Kidney (tissue), 14 donors: ENCODE data around the gene KCNK15. TPM values are rescaled to one million over a fixed set of nuclear protein-coding genes. Genes with fewer than 3 reads are reported as not detected.
A peak's percentile ranks its signal among the peaks of the same experiment; 100 is the strongest.

Experiments used
- DNase-seq, 5 donors: peaks; one replicate each; pipeline ENCODE4 v3.0.0-alpha.2; 2013 to 2020
- FAIRE-seq: peaks from 2 replicates; lab custom pipeline; 2012; peaks lifted over from hg19 to GRCh38; lab: Jason Lieb, UNC
- H3K27ac ChIP-seq, 2 donors: one replicate each; pipeline ENCODE4 v1.7.0; 2013; ENCODE audit warnings: low read depth in 2 of 2, low read length in 2 of 2, inconsistent platforms in 1 of 2
- H3K27me3 ChIP-seq: one replicate; pipeline ENCODE4 v1.7.1; 2013; ENCODE audit warnings: low read length, inconsistent platforms; ENCODE audit not compliant: control insufficient read depth, insufficient read depth
- H3K36me3 ChIP-seq, 3 donors: one replicate each; pipeline versions ENCODE4 v1.7.0 to v1.7.1; 2013; ENCODE audit warnings: low read length in 3 of 3, control low read depth in 1 of 3, inconsistent platforms in 1 of 3; ENCODE audit not compliant: insufficient read depth in 3 of 3, control insufficient read depth in 2 of 3
- H3K4me1 ChIP-seq, 3 donors: one replicate each; pipeline versions ENCODE4 v1.7.0 to v1.7.1; 2013; ENCODE audit warnings: low read length in 3 of 3, inconsistent platforms in 1 of 3, low read depth in 1 of 3; ENCODE audit not compliant: control insufficient read depth in 2 of 3, insufficient read depth in 2 of 3
- H3K4me3 ChIP-seq, 3 donors: one replicate each; pipeline versions ENCODE4 v1.7.0 to v1.8.1; 2013; ENCODE audit warnings: low read length in 3 of 3, control low read depth in 1 of 3, inconsistent platforms in 1 of 3
- H3K9ac ChIP-seq, 3 donors: one replicate each; pipeline versions ENCODE4 v1.7.0 to v1.7.1; 2013; ENCODE audit warnings: low read length in 3 of 3, control low read depth in 1 of 3, inconsistent platforms in 1 of 3
- H3K9me3 ChIP-seq, 3 donors: one replicate each; pipeline versions ENCODE4 v1.7.0 to v1.7.1; 2013; ENCODE audit warnings: low read length in 3 of 3, control low read depth in 1 of 3, inconsistent platforms in 1 of 3; ENCODE audit not compliant: control insufficient read depth in 2 of 3, insufficient read depth in 1 of 3
- intact Hi-C: fragments of 100-400 bp; cut with DNase I; formaldehyde crosslinking; loops from one replicate; pipeline ENCODE4 v1.11.1; 2022
- polyA plus RNA-seq: library from polyadenylated mRNA; stranded (reverse); fragments of 350-450 nt; fragmentation: Illumina TruSeq; extraction: RNeasy Lipid Tissue Mini Kit (QIAGEN cat#74804); gene quantifications from one replicate; pipeline ENCODE4 v1.2.3, GENCODE V29; 2014; ENCODE audit warnings: low read depth, low replicate concordance; ENCODE audit not compliant: insufficient read depth
- total RNA-seq: library from RNA; stranded (reverse); fragmentation: NEBNext Ultra II Directional; extraction: Animal tissue kit (Norgen Biotek cat#: 25700); gene quantifications from one replicate; pipeline ENCODE4 v1.2.1, GENCODE V29; 2021
- TF ChIP-seq, protein P1 (sequence below): IDR thresholded peaks from 3 replicates; pipeline ENCODE4 v1.5.1; 2012; ENCODE audit warnings: mild to moderate bottlenecking, moderate library complexity, borderline replicate concordance; ENCODE audit not compliant: insufficient read depth; ENCODE audit errors: extremely low read depth
- donor health status: control.
- donor health status: control.
- donor health status: control.
- donor health status: control.
- donor health status: control.
- donor health status: DM: yes; HTN: yes; CAD: no.
- donor health status: Normal renal cell carcinoma (clear cell type).

The KCNK15 gene
- total and polyA plus RNA-seq, 2 donors from 2014 or later = 0.62 to 11.7 TPM

DNA sequence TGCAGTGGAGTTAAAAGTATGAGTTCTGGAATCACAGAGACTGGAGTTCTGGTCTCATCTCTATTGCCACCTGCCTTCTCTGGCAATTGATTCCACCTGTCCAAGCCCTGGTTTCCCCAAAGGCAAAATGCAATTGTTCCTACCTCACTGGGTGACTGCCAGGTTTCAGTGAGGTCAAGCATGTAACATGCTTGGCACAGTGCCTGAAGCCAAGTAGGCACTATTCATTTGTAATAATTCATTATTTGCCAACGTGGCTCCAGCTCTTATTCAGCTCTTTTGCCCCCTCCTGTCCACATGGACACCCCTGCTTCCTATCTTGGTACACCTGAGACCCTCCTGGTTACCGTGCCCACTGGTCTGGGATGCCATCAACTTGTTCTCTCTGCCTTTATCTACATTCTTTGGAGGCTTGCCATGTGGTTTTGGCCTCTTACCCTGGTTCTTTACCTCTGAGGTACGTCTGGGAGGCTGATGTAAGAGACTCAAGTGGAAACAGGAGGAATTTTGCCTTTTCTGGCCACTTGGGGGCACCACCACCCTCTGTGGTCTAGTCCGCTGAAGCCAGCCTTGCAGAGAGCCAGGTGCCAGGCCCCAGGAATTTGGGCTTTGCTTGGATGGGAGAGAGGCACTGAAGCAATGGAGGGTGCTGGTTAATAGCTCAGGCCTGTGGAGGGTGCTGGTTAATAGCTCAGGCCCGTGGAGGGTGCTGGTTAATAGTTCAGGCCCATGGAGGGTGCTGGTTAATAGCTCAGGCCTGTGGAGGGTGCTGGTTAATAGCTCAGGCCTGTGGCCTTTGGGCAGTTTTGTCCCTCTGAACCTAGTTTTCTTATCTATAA is 1.7 kb downstream of the KCNK15 start:
- FAIRE-seq = no peak
- H3K4me1 ChIP-seq = peaks cover 0 to 10% (median 7%) of the 10 kb centered on the region in 3 donors
- intact Hi-C loops = no loop called here
- H3K9ac ChIP-seq = no peak overlapping the region
- no peak overlapping the region for H3K4me3 ChIP-seq
- H3K27me3 ChIP-seq = peaks cover 2% of the 10 kb centered on the region
- H3K36me3 ChIP-seq = no peaks in the 10 kb centered on the region
- no peak overlapping the region for H3K27ac ChIP-seq
- peak; percentile 82 to 91 (median 89) for DNase-seq
- no peaks in the 10 kb centered on the region for H3K9me3 ChIP-seq
- TF ChIP-seq, protein P1, sequence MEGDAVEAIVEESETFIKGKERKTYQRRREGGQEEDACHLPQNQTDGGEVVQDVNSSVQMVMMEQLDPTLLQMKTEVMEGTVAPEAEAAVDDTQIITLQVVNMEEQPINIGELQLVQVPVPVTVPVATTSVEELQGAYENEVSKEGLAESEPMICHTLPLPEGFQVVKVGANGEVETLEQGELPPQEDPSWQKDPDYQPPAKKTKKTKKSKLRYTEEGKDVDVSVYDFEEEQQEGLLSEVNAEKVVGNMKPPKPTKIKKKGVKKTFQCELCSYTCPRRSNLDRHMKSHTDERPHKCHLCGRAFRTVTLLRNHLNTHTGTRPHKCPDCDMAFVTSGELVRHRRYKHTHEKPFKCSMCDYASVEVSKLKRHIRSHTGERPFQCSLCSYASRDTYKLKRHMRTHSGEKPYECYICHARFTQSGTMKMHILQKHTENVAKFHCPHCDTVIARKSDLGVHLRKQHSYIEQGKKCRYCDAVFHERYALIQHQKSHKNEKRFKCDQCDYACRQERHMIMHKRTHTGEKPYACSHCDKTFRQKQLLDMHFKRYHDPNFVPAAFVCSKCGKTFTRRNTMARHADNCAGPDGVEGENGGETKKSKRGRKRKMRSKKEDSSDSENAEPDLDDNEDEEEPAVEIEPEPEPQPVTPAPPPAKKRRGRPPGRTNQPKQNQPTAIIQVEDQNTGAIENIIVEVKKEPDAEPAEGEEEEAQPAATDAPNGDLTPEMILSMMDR = peak; percentile 59

GRCh38 chr20:44748005-44748370 is 2.3 kb downstream of the KCNK15 start:
- DNase-seq (peak in 1 of 5 donors; percentile 60), FAIRE-seq (no peak)
- TF ChIP-seq, protein P1 = no peak
- H3K4me3 ChIP-seq = no peak overlapping the region
- peaks cover 2% of the 10 kb centered on the region for H3K27me3 ChIP-seq
- H3K4me1 ChIP-seq = peaks cover 0 to 10% (median 7%) of the 10 kb centered on the region in 3 donors
- no peaks in the 10 kb centered on the region for H3K9me3 ChIP-seq
- no peaks in the 10 kb centered on the region for H3K36me3 ChIP-seq
- H3K27ac ChIP-seq = no peak overlapping the region
- intact Hi-C loops = no loop called here
- H3K9ac ChIP-seq = no peak overlapping the region

DNA sequence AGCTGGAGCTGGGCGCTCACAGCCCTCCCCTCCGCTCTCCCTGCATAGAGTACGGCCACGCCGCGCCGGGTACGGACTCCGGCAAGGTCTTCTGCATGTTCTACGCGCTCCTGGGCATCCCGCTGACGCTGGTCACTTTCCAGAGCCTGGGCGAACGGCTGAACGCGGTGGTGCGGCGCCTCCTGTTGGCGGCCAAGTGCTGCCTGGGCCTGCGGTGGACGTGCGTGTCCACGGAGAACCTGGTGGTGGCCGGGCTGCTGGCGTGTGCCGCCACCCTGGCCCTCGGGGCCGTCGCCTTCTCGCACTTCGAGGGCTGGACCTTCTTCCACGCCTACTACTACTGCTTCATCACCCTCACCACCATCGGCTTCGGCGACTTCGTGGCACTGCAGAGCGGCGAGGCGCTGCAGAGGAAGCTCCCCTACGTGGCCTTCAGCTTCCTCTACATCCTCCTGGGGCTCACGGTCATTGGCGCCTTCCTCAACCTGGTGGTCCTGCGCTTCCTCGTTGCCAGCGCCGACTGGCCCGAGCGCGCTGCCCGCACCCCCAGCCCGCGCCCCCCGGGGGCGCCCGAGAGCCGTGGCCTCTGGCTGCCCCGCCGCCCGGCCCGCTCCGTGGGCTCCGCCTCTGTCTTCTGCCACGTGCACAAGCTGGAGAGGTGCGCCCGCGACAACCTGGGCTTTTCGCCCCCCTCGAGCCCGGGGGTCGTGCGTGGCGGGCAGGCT is 4.6 kb downstream of the KCNK15 start:
- Histone ChIP-seq H3K27me3 (peaks cover 2% of the 10 kb centered on the region), H3K27ac (no peak overlapping the region), H3K4me3 (no peak overlapping the region), H3K9ac (no peak overlapping the region), H3K36me3 (no peaks in the 10 kb centered on the region), H3K9me3 (no peaks in the 10 kb centered on the region), H3K4me1 (peaks cover 0 to 10% (median 7%) of the 10 kb centered on the region in 3 donors)
- TF ChIP-seq, protein P1 = no peak
- DNase-seq (no peak), FAIRE-seq (no peak)
- intact Hi-C loops = no loop called here
